ENCODE results near the gene MBL2. TPM values are rescaled to one million over a fixed set of nuclear protein-coding genes. Genes with fewer than 3 reads are reported as not detected.

Gene MBL2
- total RNA-seq, 1 donor from 2014 or later = not detected

DNA sequence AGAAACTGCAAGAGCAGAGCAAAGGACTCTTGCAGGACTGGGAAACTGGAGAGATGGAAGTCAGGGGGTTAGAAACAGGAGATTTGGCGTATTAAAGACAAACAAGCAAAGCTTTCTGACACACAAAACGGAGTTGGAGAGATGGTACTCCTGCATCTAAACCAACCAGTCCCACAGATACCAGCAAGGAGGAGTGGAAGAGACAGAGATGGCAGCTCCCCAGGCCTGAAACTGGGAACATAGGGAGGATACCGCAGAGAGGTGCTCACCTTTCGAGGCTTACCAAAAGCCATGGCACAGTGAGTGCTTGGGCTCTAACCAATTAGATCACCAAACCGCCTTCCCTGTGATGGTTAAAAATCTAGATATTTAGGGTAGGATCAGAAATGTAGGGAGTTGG lies 4.8 kb upstream of the MBL2 start:
- Mint-ChIP-seq H3K4me3 (no peak overlapping the region), H3K9me3 (peaks cover 2% of the 10 kb centered on the region), H3K4me1 (peaks cover 4% of the 10 kb centered on the region), H3K27me3 (ENCODE audit: low read depth) (no peaks in the 10 kb centered on the region), H3K36me3 (ENCODE audit: low read depth) (no peaks in the 10 kb centered on the region), H3K27ac (ENCODE audit: unreplicated experiment) (no peak overlapping the region)
- no peak for TF ChIP-seq CTCF (conservative IDR thresholded peaks at IDR 0.05)
- no peak for DNase-seq (ENCODE audit: low read depth, low spot score)

- H3K36me3 Mint-ChIP-seq (ENCODE audit: low read depth) = no peaks in the 10 kb centered on the region
- no peaks in the 10 kb centered on the region for H3K27me3 Mint-ChIP-seq (ENCODE audit: low read depth)
- peaks cover 2% of the 10 kb centered on the region for H3K9me3 Mint-ChIP-seq
- TF ChIP-seq CTCF (conservative IDR thresholded peaks at IDR 0.05) = no peak
- H3K27ac Mint-ChIP-seq (ENCODE audit: unreplicated experiment) = no peak overlapping the region
- DNase-seq (ENCODE audit: low read depth, low spot score) = no peak
- H3K4me1 Mint-ChIP-seq = peaks cover 4% of the 10 kb centered on the region
- no peak overlapping the region for H3K4me3 Mint-ChIP-seq
Observed at GRCh38 chr10:52776471-52776903, 3.9 kb upstream of the MBL2 start.

GRCh38 chr10:52775132-52775647 lies 2.6 kb upstream of the MBL2 start:
- H3K9me3 Mint-ChIP-seq = peaks cover 2% of the 10 kb centered on the region
- no peak for DNase-seq (ENCODE audit: low read depth, low spot score)
- H3K4me1 Mint-ChIP-seq = peaks cover 4% of the 10 kb centered on the region
- no peak overlapping the region for H3K4me3 Mint-ChIP-seq
- no peaks in the 10 kb centered on the region for H3K36me3 Mint-ChIP-seq (ENCODE audit: low read depth)
- no peaks in the 10 kb centered on the region for H3K27me3 Mint-ChIP-seq (ENCODE audit: low read depth)
- H3K27ac Mint-ChIP-seq (ENCODE audit: unreplicated experiment) = no peak overlapping the region
- TF ChIP-seq CTCF (conservative IDR thresholded peaks at IDR 0.05) = no peak

- Mint-ChIP-seq H3K36me3 (ENCODE audit: low read depth) (no peaks in the 10 kb centered on the region), H3K4me3 (no peak overlapping the region), H3K4me1 (no peaks in the 10 kb centered on the region), H3K9me3 (peaks cover 2% of the 10 kb centered on the region), H3K27me3 (ENCODE audit: low read depth) (no peaks in the 10 kb centered on the region), H3K27ac (ENCODE audit: unreplicated experiment) (no peak overlapping the region)
- no peak for DNase-seq (ENCODE audit: low read depth, low spot score)
- TF ChIP-seq CTCF (conservative IDR thresholded peaks at IDR 0.05) = no peak
Observed at GRCh38 chr10:52774600-52775106, 2.1 kb upstream of the MBL2 start.

DNA sequence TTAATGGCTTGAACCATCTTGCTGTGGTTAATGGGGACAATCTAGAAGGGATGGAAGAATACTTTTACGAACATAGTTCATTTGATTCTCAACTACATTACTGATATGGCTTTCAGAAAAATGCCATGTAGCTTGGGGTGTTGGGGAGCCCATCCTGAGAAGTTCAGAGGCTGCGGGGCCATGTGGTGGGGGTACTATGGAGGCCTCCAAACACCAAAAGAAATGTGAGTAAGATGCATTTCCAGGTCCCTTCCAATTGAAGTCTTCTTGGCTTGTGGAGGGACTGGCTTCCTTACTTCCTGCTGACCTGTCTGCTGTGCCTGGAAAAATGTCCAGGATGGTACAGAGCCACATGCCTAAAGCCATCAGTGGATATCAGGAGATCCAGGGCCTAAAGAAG lies 1.6 kb upstream of the MBL2 start:
- no peak overlapping the region for H3K4me3 Mint-ChIP-seq
- DNase-seq (ENCODE audit: low read depth, low spot score) = no peak
- peaks cover 4% of the 10 kb centered on the region for H3K4me1 Mint-ChIP-seq
- peaks cover 2% of the 10 kb centered on the region for H3K9me3 Mint-ChIP-seq
- H3K27me3 Mint-ChIP-seq (ENCODE audit: low read depth) = no peaks in the 10 kb centered on the region
- H3K36me3 Mint-ChIP-seq (ENCODE audit: low read depth) = no peaks in the 10 kb centered on the region
- TF ChIP-seq CTCF (conservative IDR thresholded peaks at IDR 0.05) = no peak
- H3K27ac Mint-ChIP-seq (ENCODE audit: unreplicated experiment) = no peak overlapping the region

Data from neural crest cell (in vitro differentiated cells).